Thyroid gland (tissue), 4 donors: Measurements from ENCODE around the gene MAN2B1. TPM values are rescaled to one million over a fixed set of nuclear protein-coding genes. Genes with fewer than 3 reads are reported as not detected.
"Not testable (repeated sequence)": the region's sequence is repeated elsewhere in the genome, so short reads cannot be mapped to it uniquely, and the experiment has no call there.

ENCODE experiments used
- DNase-seq, 2 donors: peaks; one replicate each; pipeline ENCODE4 v3.0.0-alpha.2; 2019
- H3K27ac ChIP-seq, 3 donors: fragments of 200-600 bp; sonication (generic); 1 replicate in 2 of 3; 2 replicates in 1 of 3; pipeline ENCODE4 v1.5.1; 2016 to 2019; ENCODE audit warnings: mild to moderate bottlenecking in 1 of 3, moderate library complexity in 1 of 3
- H3K27me3 ChIP-seq: fragments of 200-600 bp; sonication (generic); one replicate; pipeline ENCODE4 v1.5.1; 2019
- H3K36me3 ChIP-seq, 2 donors: fragments of 200-600 bp; sonication (generic); one replicate each; pipeline ENCODE4 v1.5.1; 2016 to 2019
- H3K4me1 ChIP-seq, 2 donors: fragments of 200-600 bp; sonication (generic); one replicate each; pipeline ENCODE4 v1.5.1; 2017 to 2019
- H3K4me3 ChIP-seq, 3 donors: fragments of 200-600 bp; sonication (generic); replicated peaks in 1 of 3; 1 replicate in 2 of 3; 2 replicates in 1 of 3; pipeline ENCODE4 v1.5.1; 2016; ENCODE audit warnings: mild to moderate bottlenecking in 1 of 3
- H3K9me3 ChIP-seq: fragments of 200-600 bp; sonication (generic); one replicate; pipeline ENCODE4 v1.5.1; 2017
- CTCF ChIP-seq, 6 experiments: fragments of 200-600 bp in 3 of 6; fragments of 450-650 bp in 3 of 6; sonication (generic) in 3 of 6; IDR thresholded peaks; one replicate each; pipeline ENCODE4 v1.5.1; 2016 to 2019; ENCODE audit warnings: antibody characterized with exemption in 6 of 6, mild to moderate bottlenecking in 2 of 6, inconsistent platforms in 1 of 6, moderate library complexity in 1 of 6
- POLR2A ChIP-seq, 2 donors: fragments of 450-650 bp; IDR thresholded peaks; one replicate each; pipeline ENCODE4 v1.6.1; 2017; ENCODE audit warnings: antibody characterized with exemption in 2 of 2, mild to moderate bottlenecking in 2 of 2, moderate library complexity in 1 of 2
- WGBS, 2 donors: methylation state at CpG; one replicate each; pipeline ENCODE4 v1.1.5; 2017; 5-methylcytosine and 5-hydroxymethylcytosine counted together
- intact Hi-C: fragments of 100-400 bp; cut with DNase I; formaldehyde crosslinking; loops from one replicate; pipeline ENCODE4 v1.15.1; 2023
- total RNA-seq, 4 donors: library from RNA; depleted of rRNA; stranded (reverse); fragments of >200 nt; gene quantifications; one replicate each; pipeline ENCODE4 v1.2.3, GENCODE V29; 2016

MAN2B1 gene
- 100 to 1,000 TPM in 1 of 4 donors, 10 to 100 TPM in 3; 38.0 to 106 (median 82.5) TPM for total RNA-seq

DNA sequence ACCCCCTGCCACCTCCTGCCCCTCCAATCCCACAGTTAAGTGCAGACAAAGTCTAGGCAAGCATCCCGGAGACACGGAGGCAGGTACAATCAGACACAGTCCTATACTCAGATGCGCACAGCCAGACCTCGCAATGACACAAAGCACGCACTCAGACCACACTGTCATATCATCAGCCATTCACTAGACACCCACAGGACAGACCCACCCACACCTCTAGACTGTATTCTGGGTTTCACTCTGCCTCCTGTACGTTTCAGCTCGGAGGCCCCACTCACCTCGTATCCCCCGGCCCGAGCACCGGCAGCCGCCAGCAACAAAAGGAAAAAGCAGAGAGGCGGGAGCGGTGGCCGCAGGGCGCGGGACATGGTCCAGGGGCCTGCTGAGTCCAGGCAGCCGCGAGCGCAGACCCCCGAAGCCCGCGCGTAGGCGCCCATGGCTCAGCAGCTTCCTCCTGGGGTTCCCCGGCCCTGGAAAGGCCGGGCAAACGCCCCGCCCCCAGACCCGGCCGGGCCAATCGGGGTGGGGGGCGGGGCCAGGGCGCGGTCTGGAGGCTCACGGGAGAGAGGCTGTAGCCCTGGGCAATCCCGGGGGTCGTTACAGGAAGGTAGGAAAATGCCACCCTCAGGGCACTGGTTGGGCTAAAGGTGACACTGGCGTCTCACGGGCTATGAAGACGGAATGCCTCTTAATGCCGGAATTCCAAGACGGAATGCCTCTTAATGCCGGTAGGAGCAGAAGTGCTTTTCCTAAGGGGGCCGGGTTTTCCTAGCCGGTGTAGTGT lies at the start of gene MAN2B1, which contains the start of gene WDR83:
Gene MAN2B1, minus strand, starts transcription at position 478 of the 784 bp plus-strand sequence. Its CDS starts 41 bp downstream, at position 437.
Gene WDR83, plus strand, starts transcription at position 543 of the 784 bp plus-strand sequence. CDS start 2,984 bp downstream, outside the sequence.
- peak; percentile 71 to 77 for DNase-seq
- no peaks in the 10 kb centered on the region for H3K9me3 ChIP-seq
- WGBS, 2 donors: 1% methylated on average over 16 to 27 of the region's 46 CpGs
- H3K4me3 ChIP-seq: peak within 1 kb of the TSS; percentile 24 to 88 (median 57)
- TF ChIP-seq CTCF (IDR thresholded peaks at IDR 0.05) (peak in 1 of 6 experiments; percentile 11), POLR2A (IDR thresholded peaks at IDR 0.05) (peak in 1 of 2 donors; percentile 42)
- intact Hi-C loops: loop anchor here (2.0 kb wide), 1 partner anchor 102 kb away; no protein-coding TSS in a partner anchor
- H3K4me1 ChIP-seq: peaks cover 21 to 34% of the 10 kb centered on the region in 2 donors
- no peaks in the 10 kb centered on the region for H3K27me3 ChIP-seq
- peak within 1 kb of the TSS in 2 of 3 donors; percentile 34 to 39 for H3K27ac ChIP-seq
- H3K36me3 ChIP-seq: peaks cover 8 to 15% of the 10 kb centered on the region in 2 donors

DNA sequence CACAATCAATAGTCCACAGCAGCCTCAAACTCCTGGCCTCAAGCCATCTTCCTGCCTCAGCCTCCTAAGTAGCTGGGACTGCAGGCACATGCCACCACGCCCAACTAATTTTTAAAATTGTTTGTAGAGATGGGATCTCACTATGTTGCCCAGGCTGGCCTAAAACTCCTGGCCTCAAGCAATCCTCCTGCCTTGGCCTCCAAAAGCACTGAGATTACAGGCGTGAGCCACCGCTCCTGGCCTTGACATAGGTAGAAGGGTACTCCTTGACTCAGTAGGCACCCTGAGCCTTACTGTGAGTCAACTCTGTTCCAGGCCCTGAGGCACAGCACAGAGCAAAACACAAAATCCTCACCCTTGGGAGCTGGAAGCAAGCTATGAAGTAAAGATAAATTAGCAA lies 49.4 kb upstream of the MAN2B1 start:
- H3K27ac ChIP-seq: no peak overlapping the region
- TF ChIP-seq POLR2A (IDR thresholded peaks at IDR 0.05) (no peak), CTCF (IDR thresholded peaks at IDR 0.05) (no peak)
- peaks cover 4 to 10% of the 10 kb centered on the region in 2 donors for H3K4me1 ChIP-seq
- H3K4me3 ChIP-seq: no peak overlapping the region
- no peaks in the 10 kb centered on the region for H3K9me3 ChIP-seq
- H3K36me3 ChIP-seq: peaks cover 44 to 55% of the 10 kb centered on the region in 2 donors
- DNase-seq: no peak
- WGBS, 2 donors: 96 to 100% methylated on average over 3 of the region's 3 CpGs
- intact Hi-C loops: no loop called here
- no peaks in the 10 kb centered on the region for H3K27me3 ChIP-seq

DNA sequence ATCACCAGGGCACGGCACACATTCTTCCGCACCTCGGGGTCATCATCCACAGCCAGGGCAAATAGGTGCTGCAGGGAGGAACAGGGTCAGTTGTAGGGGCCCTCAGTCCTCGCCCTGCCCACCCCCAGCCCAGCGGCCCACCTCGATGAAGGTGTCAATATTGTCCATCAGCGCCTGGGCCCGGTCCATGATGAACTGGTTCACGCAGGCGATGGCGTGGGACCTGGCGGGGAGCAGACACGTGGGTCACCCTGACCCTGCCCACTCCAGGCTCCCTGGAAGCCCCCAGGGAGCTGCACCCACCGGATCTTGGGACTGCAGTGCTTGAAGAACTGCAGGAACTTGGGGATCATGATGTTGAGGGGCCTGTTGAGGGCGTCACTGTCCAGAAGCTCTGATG lies 48.6 kb upstream of the MAN2B1 start:
- Histone ChIP-seq H3K36me3 (peaks cover 52 to 63% of the 10 kb centered on the region in 2 donors), H3K4me1 (peaks cover 0 to 2% of the 10 kb centered on the region in 2 donors), H3K4me3 (no peak overlapping the region), H3K27me3 (no peaks in the 10 kb centered on the region), H3K9me3 (no peaks in the 10 kb centered on the region), H3K27ac (no peak overlapping the region)
- intact Hi-C loops: no loop called here
- DNase-seq: no peak
- 93 to 97% methylated on average over 11 to 15 of the region's 15 CpGs for WGBS, 2 donors
- TF ChIP-seq POLR2A (IDR thresholded peaks at IDR 0.05): no peak
- no peak for TF ChIP-seq CTCF (IDR thresholded peaks at IDR 0.05)

GRCh38 chr19:12713304-12713703 lies 46.8 kb upstream of the MAN2B1 start:
- H3K36me3 ChIP-seq: peaks cover 65 to 69% of the 10 kb centered on the region in 2 donors
- intact Hi-C loops, H3K9me3 ChIP-seq: not testable (repeated sequence)

GRCh38 chr19:12712077-12712476 lies 45.5 kb upstream of the MAN2B1 start:
- H3K36me3 ChIP-seq: peaks cover 71 to 73% of the 10 kb centered on the region in 2 donors
- peak; percentile 44 to 48 for DNase-seq
- H3K4me3 ChIP-seq, H3K27me3 ChIP-seq, H3K4me1 ChIP-seq, intact Hi-C loops, H3K27ac ChIP-seq, H3K9me3 ChIP-seq: not testable (repeated sequence)
- WGBS, 2 donors: 77 to 90% methylated on average over 5 of the region's 14 CpGs
- peak in 4 of 6 experiments; percentile 18 to 46 (median 40) for TF ChIP-seq CTCF (IDR thresholded peaks at IDR 0.05)

More at GRCh38 chr19:12713304-12713703, 46.8 kb upstream of the MAN2B1 start:
- 93 to 94% methylated on average over 9 of the region's 9 CpGs for WGBS, 2 donors
- not testable (repeated sequence) for H3K4me1 ChIP-seq, H3K4me3 ChIP-seq, DNase-seq, H3K27me3 ChIP-seq, H3K27ac ChIP-seq
